GM18873 (cell line): ENCODE measurements around the gene SLC31A2.
"Not testable (repeated sequence)": the region's sequence is repeated elsewhere in the genome, so short reads cannot be mapped to it uniquely, and the experiment has no call there.

Experiments
- ATAC-seq: cut with Tn5 transposase; IDR thresholded peaks from one replicate; pipeline ENCODE4 v1.9.1; 2021; ENCODE audit warnings: mild to moderate bottlenecking, moderate library complexity, moderate number of reproducible peaks; ENCODE audit not compliant: unreplicated experiment, low FRiP score

The SLC31A2 gene

GRCh38 chr9:113150670-113151611 is at the start of gene SLC31A2:
TSS of gene SLC31A2 (plus strand) at chr9:113151007. CDS start at chr9:113151075, 68 bp downstream.
- ATAC-seq: peak; percentile 74

- not testable (repeated sequence) for ATAC-seq
Measured at GRCh38 chr9:113105345-113105744, 45.5 kb upstream of the SLC31A2 start.

- ATAC-seq: not testable (repeated sequence)
Measured at GRCh38 chr9:113111065-113111951, 39.5 kb upstream of the SLC31A2 start.

- not testable (repeated sequence) for ATAC-seq
Measured at GRCh38 chr9:113112706-113113510, 37.9 kb upstream of the SLC31A2 start.

GRCh38 chr9:113118829-113119228 is 32.0 kb upstream of the SLC31A2 start:
- not testable (repeated sequence) for ATAC-seq

GRCh38 chr9:113125386-113126035 is 25.3 kb upstream of the SLC31A2 start:
- ATAC-seq: no peak

GRCh38 chr9:113129466-113129865 is 21.3 kb upstream of the SLC31A2 start:
- no peak for ATAC-seq

GRCh38 chr9:113129884-113130283 is 20.9 kb upstream of the SLC31A2 start:
- ATAC-seq: no peak

- no peak for ATAC-seq
Measured at GRCh38 chr9:113131689-113132151, 19.1 kb upstream of the SLC31A2 start.

- no peak for ATAC-seq
Measured at GRCh38 chr9:113137196-113138168, 13.3 kb upstream of the SLC31A2 start.

- no peak for ATAC-seq
Measured at GRCh38 chr9:113138760-113139159, 12.0 kb upstream of the SLC31A2 start.

GRCh38 chr9:113139225-113139829 is 11.5 kb upstream of the SLC31A2 start:
- ATAC-seq: no peak

GRCh38 chr9:113139953-113140352 is 10.9 kb upstream of the SLC31A2 start:
- no peak for ATAC-seq

GRCh38 chr9:113140896-113141295 is 9.9 kb upstream of the SLC31A2 start:
- not testable (repeated sequence) for ATAC-seq

GRCh38 chr9:113143432-113144227 is 7.2 kb upstream of the SLC31A2 start:
- no peak for ATAC-seq

- ATAC-seq: no peak
Measured at GRCh38 chr9:113148372-113148705, 2.5 kb upstream of the SLC31A2 start.

GRCh38 chr9:113148781-113149510 is 1.9 kb upstream of the SLC31A2 start:
- ATAC-seq: no peak
